Astrocyte (in vitro differentiated cells and primary cell): ENCODE results near the gene FNDC3B. TPM values are rescaled to one million over a fixed set of nuclear protein-coding genes. Genes with fewer than 3 reads are reported as not detected.
A peak's percentile ranks its signal among the peaks of the same experiment; 100 is the strongest.

Source experiments
- DNase-seq: peaks from one replicate; pipeline ENCODE4 v3.0.0-alpha.2; 2010; ENCODE audit warnings: low read depth
- FAIRE-seq: peaks from 2 replicates; lab custom pipeline; 2011; peaks lifted over from hg19 to GRCh38; lab: Jason Lieb, UNC
- H2AFZ ChIP-seq: 2 replicates; pipeline ENCODE4 v1.6.0; 2012; ENCODE audit warnings: low read depth, low read length, inconsistent platforms
- H3K27ac ChIP-seq: 2 replicates; pipeline ENCODE4 v1.5.1; 2011; ENCODE audit warnings: low read depth, low read length, inconsistent platforms
- H3K27me3 ChIP-seq: 2 replicates; pipeline ENCODE4 v1.6.0; 2011; ENCODE audit warnings: low read length, inconsistent platforms; ENCODE audit not compliant: insufficient read depth
- H3K36me3 ChIP-seq: 2 replicates; pipeline ENCODE4 v1.5.1; 2011; ENCODE audit warnings: low read length, inconsistent platforms; ENCODE audit not compliant: insufficient read depth
- H3K4me1 ChIP-seq: 2 replicates; pipeline ENCODE4 v1.5.1; 2011; ENCODE audit warnings: low read length, inconsistent platforms; ENCODE audit not compliant: insufficient read depth
- H3K4me2 ChIP-seq: 2 replicates; pipeline ENCODE4 v1.6.0; 2012; ENCODE audit warnings: low read length, inconsistent platforms
- H3K4me3 ChIP-seq: 2 replicates; pipeline ENCODE4 v1.5.1; 2011; ENCODE audit warnings: low read depth, mild to moderate bottlenecking, low read length, inconsistent platforms; ENCODE audit not compliant: insufficient read depth
- H3K79me2 ChIP-seq: 2 replicates; pipeline ENCODE4 v1.6.0; 2012; ENCODE audit warnings: mild to moderate bottlenecking, low read length, inconsistent platforms; ENCODE audit not compliant: insufficient read depth
- H3K9ac ChIP-seq: 2 replicates; pipeline ENCODE4 v1.6.0; 2012; ENCODE audit warnings: mild to moderate bottlenecking, low read length, inconsistent platforms
- H3K9me3 ChIP-seq: 2 replicates; pipeline ENCODE4 v1.5.1; 2012; ENCODE audit warnings: low read depth, mild to moderate bottlenecking, low read length, inconsistent platforms; ENCODE audit not compliant: insufficient read depth
- H4K20me1 ChIP-seq: 2 replicates; pipeline ENCODE4 v1.6.0; 2012; ENCODE audit warnings: low read length, inconsistent platforms; ENCODE audit not compliant: insufficient read depth
- H3K27ac Mint-ChIP-seq: one replicate; pipeline ENCODE4 v1.8.0; 2021; ENCODE audit warnings: mild to moderate bottlenecking, mixed read lengths; ENCODE audit not compliant: unreplicated experiment
- H3K27me3 Mint-ChIP-seq: one replicate; pipeline ENCODE4 v1.8.0; 2021; ENCODE audit warnings: low read depth, mixed read lengths; ENCODE audit not compliant: unreplicated experiment
- H3K36me3 Mint-ChIP-seq: one replicate; pipeline ENCODE4 v1.8.0; 2021; ENCODE audit warnings: low read depth, mixed read lengths; ENCODE audit not compliant: unreplicated experiment
- H3K4me1 Mint-ChIP-seq: one replicate; pipeline ENCODE4 v1.8.0; 2021; ENCODE audit warnings: low read depth, mixed read lengths; ENCODE audit not compliant: unreplicated experiment
- H3K4me3 Mint-ChIP-seq: one replicate; pipeline ENCODE4 v1.8.0; 2021; ENCODE audit warnings: mild to moderate bottlenecking, moderate library complexity, mixed read lengths; ENCODE audit not compliant: unreplicated experiment
- H3K9me3 Mint-ChIP-seq: one replicate; pipeline ENCODE4 v1.8.0; 2021; ENCODE audit warnings: mild to moderate bottlenecking, mixed read lengths; ENCODE audit not compliant: unreplicated experiment
- CTCF ChIP-seq: IDR thresholded peaks from 2 replicates; pipeline ENCODE4 v1.5.1; 2011; ENCODE audit warnings: low read depth, mild to moderate bottlenecking, inconsistent platforms, low read length, moderate library complexity; ENCODE audit not compliant: insufficient read depth
- EZH2 ChIP-seq: IDR thresholded peaks from 2 replicates; pipeline ENCODE4 v1.6.1; 2012; ENCODE audit warnings: mild to moderate bottlenecking, low read length, inconsistent platforms; ENCODE audit not compliant: insufficient read depth
- total RNA-seq: library from RNA; stranded (reverse); gene quantifications from 2 replicates; pipeline ENCODE4 v1.2.1, GENCODE V29; 2021

The FNDC3B gene
- total RNA-seq, 1 donor from 2014 or later, result 327 TPM

- no peaks in the 10 kb centered on the region for H3K9me3 ChIP-seq
- H3K9ac ChIP-seq, result no peak overlapping the region
- TF ChIP-seq CTCF (no peak), EZH2 (no peak)
- H3K4me3 ChIP-seq, result no peak overlapping the region
- Mint-ChIP-seq H3K9me3 (no peaks in the 10 kb centered on the region), H3K27me3 (no peaks in the 10 kb centered on the region), H3K36me3 (peaks cover 13% of the 10 kb centered on the region), H3K27ac (peak overlapping the region; percentile 54), H3K4me1 (peaks cover 80% of the 10 kb centered on the region), H3K4me3 (no peak overlapping the region)
- no peaks in the 10 kb centered on the region for H3K27me3 ChIP-seq
- FAIRE-seq (no peak), DNase-seq (no peak)
- H3K79me2 ChIP-seq, result peaks cover 98% of the 10 kb centered on the region
- peaks cover 9% of the 10 kb centered on the region for H3K36me3 ChIP-seq
- peaks cover 72% of the 10 kb centered on the region for H3K4me1 ChIP-seq
- peaks cover 81% of the 10 kb centered on the region for H4K20me1 ChIP-seq
- no peak overlapping the region for H3K4me2 ChIP-seq
- H2AFZ ChIP-seq, result no peak overlapping the region
- peak overlapping the region; percentile 53 for H3K27ac ChIP-seq
These were observed 174.5 kb downstream of the FNDC3B start for GRCh38 chr3:172213904-172214303.

GRCh38 chr3:172216267-172216666 is 176.9 kb downstream of the FNDC3B start:
- Histone ChIP-seq H3K4me3 (no peak overlapping the region), H3K36me3 (peaks cover 9% of the 10 kb centered on the region), H3K9ac (no peak overlapping the region), H3K4me2 (no peak overlapping the region), H3K9me3 (no peaks in the 10 kb centered on the region), H3K27me3 (no peaks in the 10 kb centered on the region), H3K79me2 (peaks cover 98% of the 10 kb centered on the region), H3K27ac (no peak overlapping the region), H4K20me1 (peaks cover 80% of the 10 kb centered on the region), H3K4me1 (peaks cover 61% of the 10 kb centered on the region), H2AFZ (no peak overlapping the region)
- Mint-ChIP-seq H3K36me3 (peaks cover 7% of the 10 kb centered on the region), H3K27ac (no peak overlapping the region), H3K27me3 (no peaks in the 10 kb centered on the region), H3K9me3 (no peaks in the 10 kb centered on the region), H3K4me1 (peaks cover 83% of the 10 kb centered on the region), H3K4me3 (no peak overlapping the region)
- DNase-seq (no peak), FAIRE-seq (no peak)
- no peak for TF ChIP-seq CTCF
- TF ChIP-seq EZH2, result no peak

GRCh38 chr3:172216911-172217310 is 177.5 kb downstream of the FNDC3B start:
- peak overlapping the region; percentile 35 for H3K27ac Mint-ChIP-seq
- peak overlapping the region; percentile 50 for H3K4me2 ChIP-seq
- peaks cover 86% of the 10 kb centered on the region for H3K4me1 Mint-ChIP-seq
- no peak overlapping the region for H2AFZ ChIP-seq
- no peak overlapping the region for H3K4me3 ChIP-seq
- no peak overlapping the region for H3K9ac ChIP-seq
- peaks cover 62% of the 10 kb centered on the region for H3K4me1 ChIP-seq
- peaks cover 9% of the 10 kb centered on the region for H3K36me3 ChIP-seq
- no peak for TF ChIP-seq CTCF
- TF ChIP-seq EZH2, result no peak
- H3K79me2 ChIP-seq, result peaks cover 96% of the 10 kb centered on the region
- H3K36me3 Mint-ChIP-seq, result peaks cover 7% of the 10 kb centered on the region
- H3K9me3 Mint-ChIP-seq, result no peaks in the 10 kb centered on the region
- no peak for FAIRE-seq
- H3K9me3 ChIP-seq, result no peaks in the 10 kb centered on the region
- H3K27me3 Mint-ChIP-seq, result no peaks in the 10 kb centered on the region
- H3K27me3 ChIP-seq, result no peaks in the 10 kb centered on the region
- H4K20me1 ChIP-seq, result peaks cover 80% of the 10 kb centered on the region
- no peak overlapping the region for H3K27ac ChIP-seq
- no peak overlapping the region for H3K4me3 Mint-ChIP-seq
- DNase-seq, result no peak
